OCI-LY1 (cell line): ENCODE measurements around the gene PIGC.

Experiments used
- H2AFZ ChIP-seq: fragments of 200-600 bp; sonication (generic), shearing (Covaris generic); 2 replicates; pipeline ENCODE4 v1.6.0; 2014; ENCODE audit warnings: antibody characterized with exemption, mild to moderate bottlenecking, low read length
- H3F3A ChIP-seq: fragments of 200-600 bp; sonication (generic), shearing (Covaris generic); 2 replicates; pipeline ENCODE4 v1.6.0; 2014; ENCODE audit warnings: mild to moderate bottlenecking, antibody characterized with exemption, low read length, moderate library complexity; ENCODE audit not compliant: insufficient read depth
- H3K27ac ChIP-seq: fragments of 200-600 bp; sonication (generic); 2 replicates; pipeline ENCODE4 v1.5.1; 2014; ENCODE audit warnings: low read length, mixed run types, mild to moderate bottlenecking, low read depth; ENCODE audit not compliant: poor library complexity, severe bottlenecking
- H3K27me3 ChIP-seq: fragments of 200-600 bp; sonication (generic); 2 replicates; pipeline ENCODE4 v1.6.0; 2014; ENCODE audit warnings: antibody characterized with exemption, mild to moderate bottlenecking, low read length, moderate library complexity; ENCODE audit not compliant: insufficient read depth
- H3K36me3 ChIP-seq: fragments of 200-600 bp; sonication (generic); 2 replicates; pipeline ENCODE4 v1.6.1; 2014; ENCODE audit warnings: mild to moderate bottlenecking, antibody characterized with exemption, low read length, moderate library complexity, mixed read lengths; ENCODE audit not compliant: insufficient read depth
- H3K4me1 ChIP-seq: fragments of 200-600 bp; sonication (generic); 2 replicates; pipeline ENCODE4 v1.5.1; 2014; ENCODE audit warnings: mild to moderate bottlenecking, low read length, moderate library complexity; ENCODE audit not compliant: insufficient read depth, severe bottlenecking
- H3K4me2 ChIP-seq: fragments of 200-600 bp; sonication (generic), shearing (Covaris generic); 2 replicates; pipeline ENCODE4 v1.6.1; 2014; ENCODE audit warnings: low read length
- H3K4me3 ChIP-seq: fragments of 200-600 bp; sonication (generic); 2 replicates; pipeline ENCODE4 v1.5.1; 2014; ENCODE audit warnings: low read length, low read depth, mild to moderate bottlenecking, mixed read lengths; ENCODE audit not compliant: poor library complexity, severe bottlenecking
- H3K79me2 ChIP-seq: fragments of 200-600 bp; shearing (Covaris generic); 2 replicates; pipeline ENCODE4 v1.6.1; 2016; ENCODE audit warnings: mixed run types, low read length, mixed read lengths; ENCODE audit not compliant: insufficient read depth
- H3K9ac ChIP-seq: fragments of 200-600 bp; sonication (generic), shearing (Covaris generic); 2 replicates; pipeline ENCODE4 v1.6.1; 2014; ENCODE audit warnings: mild to moderate bottlenecking, low read length, mixed read lengths
- H3K9me2 ChIP-seq: fragments of 200-600 bp; sonication (generic), shearing (Covaris generic); 2 replicates; pipeline ENCODE4 v1.6.1; 2014; ENCODE audit warnings: low read depth, mild to moderate bottlenecking, low read length, mixed read lengths
- H3K9me3 ChIP-seq: fragments of 200-600 bp; shearing (Covaris generic); 2 replicates; pipeline ENCODE4 v1.6.1; 2014; ENCODE audit warnings: low read length, mixed read lengths
- H4K20me1 ChIP-seq: fragments of 200-600 bp; sonication (generic), shearing (Covaris generic); 2 replicates; pipeline ENCODE4 v1.6.0; 2016; ENCODE audit warnings: mild to moderate bottlenecking, low read length; ENCODE audit not compliant: insufficient read depth
- EZH2 ChIP-seq: fragments of 200-600 bp; sonication (generic), shearing (Covaris generic); IDR thresholded peaks from 2 replicates; pipeline ENCODE4 v1.8.0; 2017; ENCODE audit warnings: borderline replicate concordance, mixed run types, mild to moderate bottlenecking, antibody characterized with exemption, low read length, moderate library complexity, mixed read lengths
- TF ChIP-seq, protein P1 (sequence below): fragments of 200-600 bp; sonication (generic), shearing (Covaris generic); IDR thresholded peaks from 2 replicates; pipeline ENCODE4 v1.5.1; 2017; ENCODE audit warnings: mild to moderate bottlenecking, antibody characterized with exemption, low read length, moderate library complexity, mixed read lengths

Gene PIGC

DNA sequence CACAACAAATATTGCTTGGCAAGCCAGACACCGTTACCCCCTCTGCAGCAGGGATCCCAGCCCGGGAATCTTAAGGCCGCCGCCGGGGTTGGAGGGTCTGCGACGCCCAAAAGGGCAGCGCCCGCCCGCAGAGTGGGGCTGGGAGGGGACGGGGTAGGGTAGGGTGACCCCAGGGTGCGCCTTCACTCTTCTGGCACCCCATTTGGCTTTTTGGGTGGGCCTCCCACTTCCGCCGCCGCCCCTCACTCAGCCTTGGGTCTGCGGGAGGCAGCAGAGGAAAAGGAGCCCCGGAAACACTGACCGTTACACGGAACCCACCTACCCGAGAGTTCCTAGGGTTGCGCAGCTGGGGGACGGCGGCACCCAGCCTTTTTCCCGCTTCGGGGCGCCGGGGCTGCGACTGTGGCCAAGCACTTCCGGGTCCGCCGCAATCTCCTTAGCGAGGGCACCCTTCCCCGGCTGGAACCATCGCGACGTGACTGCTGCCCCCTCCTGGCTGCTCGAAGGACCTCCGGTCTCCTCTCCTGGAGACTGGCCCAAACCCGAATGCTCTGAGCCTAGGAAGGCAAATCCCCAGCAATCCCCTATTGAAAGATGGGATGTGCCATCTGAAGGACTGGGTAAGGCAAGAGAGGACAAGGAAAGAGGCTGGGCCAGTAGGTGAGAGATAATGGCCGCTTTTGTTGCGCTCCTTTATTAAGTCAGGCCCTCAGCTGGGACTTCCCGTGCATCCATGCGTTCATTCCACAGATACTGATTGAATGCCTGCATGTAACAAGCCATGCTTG, at the start of gene PIGC:
TSS of gene PIGC (minus strand) at position 404 of the 788 bp plus-strand sequence. CDS start 1,447 bp downstream, outside the sequence.
- TF ChIP-seq EZH2 = no peak
- TF ChIP-seq, protein P1, sequence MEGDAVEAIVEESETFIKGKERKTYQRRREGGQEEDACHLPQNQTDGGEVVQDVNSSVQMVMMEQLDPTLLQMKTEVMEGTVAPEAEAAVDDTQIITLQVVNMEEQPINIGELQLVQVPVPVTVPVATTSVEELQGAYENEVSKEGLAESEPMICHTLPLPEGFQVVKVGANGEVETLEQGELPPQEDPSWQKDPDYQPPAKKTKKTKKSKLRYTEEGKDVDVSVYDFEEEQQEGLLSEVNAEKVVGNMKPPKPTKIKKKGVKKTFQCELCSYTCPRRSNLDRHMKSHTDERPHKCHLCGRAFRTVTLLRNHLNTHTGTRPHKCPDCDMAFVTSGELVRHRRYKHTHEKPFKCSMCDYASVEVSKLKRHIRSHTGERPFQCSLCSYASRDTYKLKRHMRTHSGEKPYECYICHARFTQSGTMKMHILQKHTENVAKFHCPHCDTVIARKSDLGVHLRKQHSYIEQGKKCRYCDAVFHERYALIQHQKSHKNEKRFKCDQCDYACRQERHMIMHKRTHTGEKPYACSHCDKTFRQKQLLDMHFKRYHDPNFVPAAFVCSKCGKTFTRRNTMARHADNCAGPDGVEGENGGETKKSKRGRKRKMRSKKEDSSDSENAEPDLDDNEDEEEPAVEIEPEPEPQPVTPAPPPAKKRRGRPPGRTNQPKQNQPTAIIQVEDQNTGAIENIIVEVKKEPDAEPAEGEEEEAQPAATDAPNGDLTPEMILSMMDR = peak; percentile 83
- peak within 1 kb of the TSS; percentile 72 for H3K4me3 ChIP-seq
- H3K9ac ChIP-seq = peak within 1 kb of the TSS; percentile 80
- H3K79me2 ChIP-seq = no peaks in the 10 kb centered on the region
- no peaks in the 10 kb centered on the region for H3K27me3 ChIP-seq
- H3K4me1 ChIP-seq = peaks cover 17% of the 10 kb centered on the region
- H4K20me1 ChIP-seq = no peaks in the 10 kb centered on the region
- H3K27ac ChIP-seq = no peak within 1 kb of the TSS
- H3F3A ChIP-seq = no peaks in the 10 kb centered on the region
- H3K36me3 ChIP-seq = peaks cover 16% of the 10 kb centered on the region
- no peaks in the 10 kb centered on the region for H3K9me2 ChIP-seq
- H3K4me2 ChIP-seq = peak within 1 kb of the TSS; percentile 83
- H3K9me3 ChIP-seq = no peaks in the 10 kb centered on the region
- H2AFZ ChIP-seq = peak within 1 kb of the TSS; percentile 57; the same call in 1 of the 2 replicates

DNA sequence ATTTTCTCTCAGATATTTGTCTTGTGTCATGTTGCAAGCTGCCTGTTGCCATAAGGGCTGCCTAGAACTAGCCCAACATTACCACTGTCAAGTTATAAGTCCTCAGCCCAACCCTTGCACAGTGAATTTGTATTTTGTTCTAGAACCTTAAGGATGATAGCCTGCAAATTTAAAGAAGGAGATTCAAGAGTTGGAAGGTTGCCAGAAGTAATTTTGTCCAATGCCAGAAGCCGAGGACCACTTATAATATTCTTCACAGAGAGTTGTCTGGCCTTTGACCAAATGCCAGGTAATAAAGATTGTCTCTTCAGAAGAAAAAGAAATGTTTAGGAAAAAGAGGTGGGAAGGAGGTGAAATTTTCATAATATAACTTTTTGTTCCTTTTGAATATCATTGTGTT, 48.6 kb upstream of the PIGC start:
- H3K4me1 ChIP-seq = no peaks in the 10 kb centered on the region
- H3K27me3 ChIP-seq = peaks cover 5% of the 10 kb centered on the region; the same call in 1 of the 2 replicates
- TF ChIP-seq EZH2 = no peak
- TF ChIP-seq, protein P1 = no peak
- H3K79me2 ChIP-seq = no peaks in the 10 kb centered on the region
- no peak overlapping the region for H3K4me2 ChIP-seq
- H2AFZ ChIP-seq = no peak overlapping the region
- H3K9ac ChIP-seq = no peak overlapping the region
- H3F3A ChIP-seq = no peaks in the 10 kb centered on the region
- no peaks in the 10 kb centered on the region for H3K9me3 ChIP-seq
- no peaks in the 10 kb centered on the region for H4K20me1 ChIP-seq
- no peak overlapping the region for H3K4me3 ChIP-seq
- no peaks in the 10 kb centered on the region for H3K36me3 ChIP-seq
- H3K27ac ChIP-seq = no peak overlapping the region
- no peaks in the 10 kb centered on the region for H3K9me2 ChIP-seq

DNA sequence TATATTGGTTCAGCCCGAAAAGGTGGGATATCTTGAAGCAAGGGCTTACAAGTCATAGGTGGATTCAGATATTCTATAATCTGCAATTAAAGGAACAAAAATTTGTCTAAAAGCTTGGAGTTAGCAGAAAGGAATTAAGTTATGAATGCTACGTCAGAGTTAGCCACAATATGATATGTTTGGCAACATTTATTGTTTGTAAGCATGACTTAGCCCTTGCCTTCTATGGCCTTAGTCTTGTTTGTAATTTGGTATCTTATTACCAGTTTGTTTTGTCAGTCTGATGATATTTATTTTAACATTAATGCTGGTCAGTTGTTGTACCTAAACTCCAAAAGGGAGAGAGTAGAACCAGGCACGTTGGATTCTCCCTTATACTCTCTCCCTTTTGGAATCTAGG, 46.0 kb upstream of the PIGC start:
- Histone ChIP-seq H3K9ac (no peak overlapping the region), H3K9me3 (no peaks in the 10 kb centered on the region), H3K79me2 (no peaks in the 10 kb centered on the region), H3K9me2 (no peaks in the 10 kb centered on the region), H3F3A (no peaks in the 10 kb centered on the region; the same call in 1 of the 2 replicates), H3K4me1 (no peaks in the 10 kb centered on the region), H3K36me3 (no peaks in the 10 kb centered on the region), H2AFZ (no peak overlapping the region), H4K20me1 (no peaks in the 10 kb centered on the region), H3K27ac (no peak overlapping the region), H3K27me3 (peaks cover 5% of the 10 kb centered on the region; the same call in 1 of the 2 replicates), H3K4me2 (no peak overlapping the region), H3K4me3 (no peak overlapping the region)
- TF ChIP-seq, protein P1 = no peak
- no peak for TF ChIP-seq EZH2
